ENCODE results near the gene EYS.
"Not testable (repeated sequence)": the region's sequence is repeated elsewhere in the genome, so short reads cannot be mapped to it uniquely, and the experiment has no call there.

Gene EYS

DNA sequence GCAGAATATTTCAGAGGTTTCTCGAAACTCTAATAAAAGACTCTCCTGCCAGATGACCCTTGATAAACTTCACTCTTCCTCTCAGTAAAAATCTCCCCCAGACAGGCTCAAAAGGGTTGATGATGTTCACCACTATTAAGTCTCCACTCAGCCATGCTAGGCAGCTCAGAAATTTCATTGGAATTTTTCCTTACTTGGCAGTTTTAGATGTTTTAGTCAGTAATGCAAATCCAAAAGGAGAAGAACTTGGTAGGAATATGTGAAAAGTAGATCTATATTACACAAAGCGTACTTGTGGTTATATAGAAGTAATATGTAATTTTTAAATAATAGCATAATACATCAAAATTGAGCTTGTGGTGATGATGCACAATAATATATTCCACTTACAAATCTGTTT lies 1738.4 kb downstream of the EYS start:
- POLR2A ChIA-PET = no interaction called here
- WGBS (ENCODE audit: insufficient coverage) = 100% methylated on average over 1 of the region's 2 CpGs

GRCh38 chr6:63964366-63964765 lies 1742.7 kb downstream of the EYS start:
- DNase-seq = no peak
- no peaks in the 10 kb centered on the region for H3K9me3 ChIP-seq (ENCODE audit: control extremely low read depth in 1 of 5, control insufficient read depth in 4 of 5, insufficient read depth in 2 of 5, low read depth in 1 of 5, low read length in 4 of 5)
- H3K36me3 ChIP-seq (ENCODE audit: control insufficient read depth in 4 of 4, insufficient read depth in 4 of 4, low read length in 3 of 4) = no peaks in the 10 kb centered on the region
- H3K4me1 ChIP-seq (ENCODE audit: control extremely low read depth in 1 of 4, control insufficient read depth in 4 of 4, insufficient read depth in 4 of 4, low read length in 3 of 4) = no peaks in the 10 kb centered on the region
- no peaks in the 10 kb centered on the region for H3K27me3 ChIP-seq (replicated peaks in 2 of 5; ENCODE audit: control insufficient read depth in 4 of 5, insufficient read depth in 5 of 5, low read length in 4 of 5)
- no peak overlapping the region for H3K27ac ChIP-seq (ENCODE audit: insufficient read depth in 1 of 2, low read depth in 1 of 2, low read length in 2 of 2, poor library complexity in 1 of 2, severe bottlenecking in 2 of 2)
- POLR2A ChIA-PET = no interaction called here
- CTCF ChIA-PET = interaction anchor here (0.7 to 1.4 kb wide), 2 partner anchors 11 to 365 kb away, joined by 3 read pairs; no protein-coding TSS in a partner anchor
- no peak overlapping the region for H3K4me3 ChIP-seq (ENCODE audit: control insufficient read depth in 1 of 7, extremely low read depth in 1 of 7, insufficient read depth in 4 of 7, low read depth in 2 of 7, low read length in 6 of 7)

More for the DNA sequence above, 1738.4 kb downstream of the EYS start:
- DNase-seq = no peak
- Histone ChIP-seq H3K36me3 (ENCODE audit: control insufficient read depth in 4 of 4, insufficient read depth in 4 of 4, low read length in 3 of 4) (no peaks in the 10 kb centered on the region), H3K4me3 (ENCODE audit: control insufficient read depth in 1 of 7, extremely low read depth in 1 of 7, insufficient read depth in 4 of 7, low read depth in 2 of 7, low read length in 6 of 7) (no peak overlapping the region), H3K9me3 (ENCODE audit: control extremely low read depth in 1 of 5, control insufficient read depth in 4 of 5, insufficient read depth in 2 of 5, low read depth in 1 of 5, low read length in 4 of 5) (no peaks in the 10 kb centered on the region), H3K27ac (ENCODE audit: insufficient read depth in 1 of 2, low read depth in 1 of 2, low read length in 2 of 2, poor library complexity in 1 of 2, severe bottlenecking in 2 of 2) (no peak overlapping the region), H3K27me3 (replicated peaks in 2 of 5; ENCODE audit: control insufficient read depth in 4 of 5, insufficient read depth in 5 of 5, low read length in 4 of 5) (no peaks in the 10 kb centered on the region), H3K4me1 (ENCODE audit: control extremely low read depth in 1 of 4, control insufficient read depth in 4 of 4, insufficient read depth in 4 of 4, low read length in 3 of 4) (no peaks in the 10 kb centered on the region)
- CTCF ChIA-PET = interaction anchor here (0.5 to 1.2 kb wide), 2 partner anchors 85 to 361 kb away, joined by 3 read pairs; no protein-coding TSS in a partner anchor

DNA sequence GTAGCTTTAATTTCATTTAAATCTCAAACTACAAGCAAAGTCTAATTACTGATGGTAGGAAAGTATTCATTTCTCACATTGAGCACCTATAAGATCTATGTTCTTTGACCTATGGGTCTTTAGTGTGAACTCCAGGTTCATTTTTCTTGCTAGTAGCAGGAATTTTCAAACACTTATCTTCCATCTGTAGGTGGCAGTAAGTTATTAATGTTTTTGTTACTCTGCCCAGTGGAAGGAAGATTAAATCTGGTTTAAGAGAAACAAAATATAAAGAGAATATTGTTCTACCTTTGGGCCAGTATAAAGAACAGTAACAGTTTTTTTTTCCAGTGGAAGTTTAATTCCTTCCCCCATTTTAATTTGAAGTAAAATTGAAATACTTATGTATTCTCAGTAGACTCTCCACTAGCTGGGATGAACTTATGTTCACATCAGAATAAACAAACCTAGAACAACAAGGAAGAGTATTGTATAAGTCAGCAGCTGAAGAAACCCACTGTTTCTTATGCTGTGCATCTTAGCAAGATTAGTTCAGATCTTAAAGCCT lies 1743.2 kb downstream of the EYS start:
- H3K9me3 ChIP-seq (ENCODE audit: control extremely low read depth in 1 of 5, control insufficient read depth in 4 of 5, insufficient read depth in 2 of 5, low read depth in 1 of 5, low read length in 4 of 5) = no peaks in the 10 kb centered on the region
- H3K36me3 ChIP-seq (ENCODE audit: control insufficient read depth in 4 of 4, insufficient read depth in 4 of 4, low read length in 3 of 4) = no peaks in the 10 kb centered on the region
- ChIA-PET POLR2A (no interaction called here), CTCF (interaction anchor here (0.7 to 1.4 kb wide), 3 partner anchors 10 to 366 kb away, joined by 3 to 4 read pairs (median 3); no protein-coding TSS in a partner anchor)
- no peaks in the 10 kb centered on the region for H3K4me1 ChIP-seq (ENCODE audit: control extremely low read depth in 1 of 4, control insufficient read depth in 4 of 4, insufficient read depth in 4 of 4, low read length in 3 of 4)
- no peak overlapping the region for H3K27ac ChIP-seq (ENCODE audit: insufficient read depth in 1 of 2, low read depth in 1 of 2, low read length in 2 of 2, poor library complexity in 1 of 2, severe bottlenecking in 2 of 2)
- no peaks in the 10 kb centered on the region for H3K27me3 ChIP-seq (replicated peaks in 2 of 5; ENCODE audit: control insufficient read depth in 4 of 5, insufficient read depth in 5 of 5, low read length in 4 of 5)
- no peak overlapping the region for H3K4me3 ChIP-seq (ENCODE audit: control insufficient read depth in 1 of 7, extremely low read depth in 1 of 7, insufficient read depth in 4 of 7, low read depth in 2 of 7, low read length in 6 of 7)
- DNase-seq = peak in 1 of 3 donors; percentile 8

- H3K36me3 ChIP-seq (ENCODE audit: control insufficient read depth in 4 of 4, insufficient read depth in 4 of 4, low read length in 3 of 4); H3K27ac ChIP-seq (ENCODE audit: insufficient read depth in 1 of 2, low read depth in 1 of 2, low read length in 2 of 2, poor library complexity in 1 of 2, severe bottlenecking in 2 of 2); H3K4me3 ChIP-seq (ENCODE audit: control insufficient read depth in 1 of 7, extremely low read depth in 1 of 7, insufficient read depth in 4 of 7, low read depth in 2 of 7, low read length in 6 of 7); POLR2A ChIA-PET; H3K9me3 ChIP-seq (ENCODE audit: control extremely low read depth in 1 of 5, control insufficient read depth in 4 of 5, insufficient read depth in 2 of 5, low read depth in 1 of 5, low read length in 4 of 5); H3K27me3 ChIP-seq (replicated peaks in 2 of 5; ENCODE audit: control insufficient read depth in 4 of 5, insufficient read depth in 5 of 5, low read length in 4 of 5): not testable (repeated sequence)
- CTCF ChIA-PET = interaction anchor here (0.9 kb wide), 1 partner anchor 10 kb away, joined by 3 read pairs; no protein-coding TSS in a partner anchor
- peaks cover 0 to 14% (median 2%) of the 10 kb centered on the region in 4 experiments for H3K4me1 ChIP-seq (ENCODE audit: control extremely low read depth in 1 of 4, control insufficient read depth in 4 of 4, insufficient read depth in 4 of 4, low read length in 3 of 4)
- DNase-seq = peak in 2 of 3 donors; percentile 47 to 62
- WGBS (ENCODE audit: insufficient coverage) = 43% methylated on average over 3 of the region's 3 CpGs
These were observed 1753.5 kb downstream of the EYS start for GRCh38 chr6:63953336-63954021.

- ChIA-PET POLR2A (no interaction called here), CTCF (interaction anchor here (0.7 to 1.0 kb wide), 2 partner anchors 25 to 33 kb away, joined by 3 read pairs; no protein-coding TSS in a partner anchor)
- WGBS (ENCODE audit: insufficient coverage) = no CpG with 5 or more reads among the region's 3 CpGs
- peaks cover 0 to 10% (median 1%) of the 10 kb centered on the region in 4 experiments for H3K4me1 ChIP-seq (ENCODE audit: control extremely low read depth in 1 of 4, control insufficient read depth in 4 of 4, insufficient read depth in 4 of 4, low read length in 3 of 4)
- H3K36me3 ChIP-seq (ENCODE audit: control insufficient read depth in 4 of 4, insufficient read depth in 4 of 4, low read length in 3 of 4) = no peaks in the 10 kb centered on the region
- H3K27ac ChIP-seq (ENCODE audit: insufficient read depth in 1 of 2, low read depth in 1 of 2, low read length in 2 of 2, poor library complexity in 1 of 2, severe bottlenecking in 2 of 2) = no peak overlapping the region
- H3K9me3 ChIP-seq (ENCODE audit: control extremely low read depth in 1 of 5, control insufficient read depth in 4 of 5, insufficient read depth in 2 of 5, low read depth in 1 of 5, low read length in 4 of 5) = peaks cover 0 to 4% (median 0%) of the 10 kb centered on the region in 5 experiments
- no peak overlapping the region for H3K4me3 ChIP-seq (ENCODE audit: control insufficient read depth in 1 of 7, extremely low read depth in 1 of 7, insufficient read depth in 4 of 7, low read depth in 2 of 7, low read length in 6 of 7)
- H3K27me3 ChIP-seq (replicated peaks in 2 of 5; ENCODE audit: control insufficient read depth in 4 of 5, insufficient read depth in 5 of 5, low read length in 4 of 5) = no peaks in the 10 kb centered on the region
- peak in 1 of 3 donors; percentile 10 for DNase-seq
These were observed 1759.1 kb downstream of the EYS start for GRCh38 chr6:63947792-63948529.

GRCh38 chr6:63945987-63946386 lies 1761.0 kb downstream of the EYS start:
- WGBS (ENCODE audit: insufficient coverage) = 94% methylated on average over 2 of the region's 2 CpGs
- peaks cover 0 to 17% (median 10%) of the 10 kb centered on the region in 4 experiments for H3K4me1 ChIP-seq (ENCODE audit: control extremely low read depth in 1 of 4, control insufficient read depth in 4 of 4, insufficient read depth in 4 of 4, low read length in 3 of 4)
- no peak overlapping the region for H3K27ac ChIP-seq (ENCODE audit: insufficient read depth in 1 of 2, low read depth in 1 of 2, low read length in 2 of 2, poor library complexity in 1 of 2, severe bottlenecking in 2 of 2)
- H3K9me3 ChIP-seq (ENCODE audit: control extremely low read depth in 1 of 5, control insufficient read depth in 4 of 5, insufficient read depth in 2 of 5, low read depth in 1 of 5, low read length in 4 of 5) = peaks cover 0 to 4% (median 0%) of the 10 kb centered on the region in 5 experiments
- no peak overlapping the region for H3K4me3 ChIP-seq (ENCODE audit: control insufficient read depth in 1 of 7, extremely low read depth in 1 of 7, insufficient read depth in 4 of 7, low read depth in 2 of 7, low read length in 6 of 7)
- no peaks in the 10 kb centered on the region for H3K27me3 ChIP-seq (replicated peaks in 2 of 5; ENCODE audit: control insufficient read depth in 4 of 5, insufficient read depth in 5 of 5, low read length in 4 of 5)
- CTCF ChIA-PET = no interaction called here
- no peak for DNase-seq
- no peaks in the 10 kb centered on the region for H3K36me3 ChIP-seq (ENCODE audit: control insufficient read depth in 4 of 4, insufficient read depth in 4 of 4, low read length in 3 of 4)
- POLR2A ChIA-PET = no interaction called here

DNA sequence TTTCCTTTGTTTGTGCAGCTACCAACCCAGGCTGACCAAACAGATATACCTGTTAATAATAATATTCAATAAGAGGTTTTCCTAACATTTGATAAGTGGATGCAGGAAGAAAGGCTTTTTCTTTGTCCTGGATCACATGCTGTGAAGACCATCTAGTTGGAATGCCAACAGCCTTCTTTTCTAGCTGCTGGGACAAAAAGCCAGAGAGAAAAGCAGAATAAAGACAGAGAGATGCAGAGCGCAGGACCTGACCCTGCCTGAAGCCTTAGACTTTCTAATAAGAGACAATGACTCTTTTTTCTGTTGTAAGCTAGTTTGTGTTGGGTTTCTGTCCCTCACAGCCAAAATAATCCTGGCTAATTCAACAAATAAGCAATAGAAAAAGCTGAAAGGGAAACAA lies 1763.2 kb downstream of the EYS start:
- Histone ChIP-seq H3K4me3 (ENCODE audit: control insufficient read depth in 1 of 7, extremely low read depth in 1 of 7, insufficient read depth in 4 of 7, low read depth in 2 of 7, low read length in 6 of 7) (no peak overlapping the region), H3K36me3 (ENCODE audit: control insufficient read depth in 4 of 4, insufficient read depth in 4 of 4, low read length in 3 of 4) (no peaks in the 10 kb centered on the region), H3K27me3 (replicated peaks in 2 of 5; ENCODE audit: control insufficient read depth in 4 of 5, insufficient read depth in 5 of 5, low read length in 4 of 5) (no peaks in the 10 kb centered on the region), H3K27ac (ENCODE audit: insufficient read depth in 1 of 2, low read depth in 1 of 2, low read length in 2 of 2, poor library complexity in 1 of 2, severe bottlenecking in 2 of 2) (no peak overlapping the region), H3K9me3 (ENCODE audit: control extremely low read depth in 1 of 5, control insufficient read depth in 4 of 5, insufficient read depth in 2 of 5, low read depth in 1 of 5, low read length in 4 of 5) (peaks cover 0 to 4% (median 0%) of the 10 kb centered on the region in 5 experiments), H3K4me1 (ENCODE audit: control extremely low read depth in 1 of 4, control insufficient read depth in 4 of 4, insufficient read depth in 4 of 4, low read length in 3 of 4) (peaks cover 0 to 25% (median 12%) of the 10 kb centered on the region in 4 experiments)
- no CpG with 5 or more reads among the region's 1 CpG for WGBS (ENCODE audit: insufficient coverage)
- ChIA-PET CTCF (interaction anchor here (1.0 kb wide), 1 partner anchor 19 kb away, joined by 3 read pairs; no protein-coding TSS in a partner anchor), POLR2A (no interaction called here)
- no peak for DNase-seq
